GM12878 (cell line): ENCODE measurements around the gene TCF7.

ENCODE experiments used
- CTCF ChIP-seq, 3 experiments: IDR thresholded peaks in 2 of 3; conservative IDR thresholded peaks in 1 of 3; 2 replicates each; pipeline ENCODE4 v1.5.1; 2011; ENCODE audit warnings: low read depth in 3 of 3, low read length in 3 of 3, mild to moderate bottlenecking in 3 of 3, control low read depth in 2 of 3, moderate library complexity in 2 of 3, inconsistent platforms in 1 of 3, mixed read lengths in 1 of 3; ENCODE audit not compliant: control insufficient read depth in 2 of 3, insufficient read depth in 1 of 3; ENCODE audit errors: extremely low read depth in 1 of 3
- DPF2 ChIP-seq: fragments of 450-650 bp; IDR thresholded peaks from 2 replicates; pipeline ENCODE4 v1.6.1; 2017; ENCODE audit warnings: mild to moderate bottlenecking
- EZH2 ChIP-seq: IDR thresholded peaks from 2 replicates; pipeline ENCODE4 v1.6.1; 2012; ENCODE audit warnings: low read depth, mild to moderate bottlenecking, control low read depth, inconsistent platforms, low read length, borderline replicate concordance; ENCODE audit not compliant: control insufficient read depth
- LARP7 ChIP-seq: fragments of 450-650 bp; IDR thresholded peaks from 2 replicates; pipeline ENCODE4 v1.6.1; 2017; ENCODE audit warnings: mild to moderate bottlenecking
- POLR2A ChIP-seq: IDR thresholded peaks from 2 replicates; pipeline ENCODE4 v1.6.1; 2011; ENCODE audit warnings: low read depth, mild to moderate bottlenecking, low read length
- RFX5 ChIP-seq: IDR thresholded peaks from 2 replicates; pipeline ENCODE4 v1.6.1; 2011; ENCODE audit warnings: low read depth, low read length, improper control_type of control experiment
- SMAD5 ChIP-seq: IDR thresholded peaks from 2 replicates; pipeline ENCODE4 v1.6.1; 2016; ENCODE audit warnings: antibody characterized with exemption, low read depth
- TAF1 ChIP-seq: IDR thresholded peaks from 2 replicates; pipeline ENCODE4 v1.6.1; 2011; ENCODE audit warnings: mild to moderate bottlenecking, low read depth, low read length, borderline replicate concordance
- YBX1 ChIP-seq: fragments of 450-650 bp; IDR thresholded peaks from 2 replicates; pipeline ENCODE4 v1.6.1; 2016; ENCODE audit warnings: antibody characterized with exemption
- ZBED1 ChIP-seq: IDR thresholded peaks from 2 replicates; pipeline ENCODE4 v1.6.1; 2016; ENCODE audit warnings: borderline replicate concordance
- ZNF207 ChIP-seq: fragments of 450-650 bp; IDR thresholded peaks from 2 replicates; pipeline ENCODE4 v1.6.1; 2014; ENCODE audit warnings: antibody characterized with exemption, mild to moderate bottlenecking, borderline replicate concordance
- TF ChIP-seq, protein P1 (sequence below): IDR thresholded peaks from 2 replicates; pipeline ENCODE4 v1.6.1; 2011; ENCODE audit warnings: mild to moderate bottlenecking, low read depth, low read length, moderate library complexity; ENCODE audit not compliant: insufficient replicate concordance
- TF ChIP-seq, protein P2 (sequence below): IDR thresholded peaks from 2 replicates; pipeline ENCODE4 v1.6.1; 2011; ENCODE audit warnings: low read depth, low read length, improper control_type of control experiment, borderline replicate concordance

- TF ChIP-seq CTCF (IDR thresholded peaks at IDR 0.05 in 2 of 3, conservative IDR thresholded peaks at IDR 0.05 in 1 of 3; ENCODE audit: control insufficient read depth in 2 of 3, extremely low read depth in 1 of 3, insufficient read depth in 1 of 3, low read depth in 3 of 3, low read length in 3 of 3) (no peak), SMAD5 (no peak), DPF2 (no peak), POLR2A (no peak), TAF1 (no peak), LARP7 (no peak), RFX5 (no peak), YBX1 (no peak), EZH2 (no peak), ZNF207 (no peak), ZBED1 (no peak)
- TF ChIP-seq, protein P1, sequence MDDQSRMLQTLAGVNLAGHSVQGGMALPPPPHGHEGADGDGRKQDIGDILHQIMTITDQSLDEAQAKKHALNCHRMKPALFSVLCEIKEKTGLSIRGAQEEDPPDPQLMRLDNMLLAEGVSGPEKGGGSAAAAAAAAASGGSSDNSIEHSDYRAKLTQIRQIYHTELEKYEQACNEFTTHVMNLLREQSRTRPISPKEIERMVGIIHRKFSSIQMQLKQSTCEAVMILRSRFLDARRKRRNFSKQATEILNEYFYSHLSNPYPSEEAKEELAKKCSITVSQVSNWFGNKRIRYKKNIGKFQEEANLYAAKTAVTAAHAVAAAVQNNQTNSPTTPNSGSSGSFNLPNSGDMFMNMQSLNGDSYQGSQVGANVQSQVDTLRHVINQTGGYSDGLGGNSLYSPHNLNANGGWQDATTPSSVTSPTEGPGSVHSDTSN, result no peak
- TF ChIP-seq, protein P2, sequence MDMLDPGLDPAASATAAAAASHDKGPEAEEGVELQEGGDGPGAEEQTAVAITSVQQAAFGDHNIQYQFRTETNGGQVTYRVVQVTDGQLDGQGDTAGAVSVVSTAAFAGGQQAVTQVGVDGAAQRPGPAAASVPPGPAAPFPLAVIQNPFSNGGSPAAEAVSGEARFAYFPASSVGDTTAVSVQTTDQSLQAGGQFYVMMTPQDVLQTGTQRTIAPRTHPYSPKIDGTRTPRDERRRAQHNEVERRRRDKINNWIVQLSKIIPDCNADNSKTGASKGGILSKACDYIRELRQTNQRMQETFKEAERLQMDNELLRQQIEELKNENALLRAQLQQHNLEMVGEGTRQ, result no peak
These were observed 38.8 kb downstream of the TCF7 start for GRCh38 chr5:134153241-134153640.
